K562 (cell line): ENCODE measurements around the gene RPL27. TPM values are rescaled to one million over a fixed set of nuclear protein-coding genes. Genes with fewer than 3 reads are reported as not detected.

ENCODE experiments used
- ATAC-seq: fragments of 200-7000 bp; cut with Tn5 transposase; 3 replicates; pipeline ENCODE4 v1.9.1; 2020; ENCODE audit warnings: moderate library complexity
- BruUV-seq: library from RNA; stranded (reverse); fragments of 400-500 nt; replicated peaks from 2 replicates; lab custom pipeline; 2021; lab: Mats Ljungman, UMichigan
- CTCF ChIA-PET: fragments of 300-600 bp; formaldehyde crosslinking; extraction: SDS; loops from one replicate; lab custom pipeline; 2021; ENCODE audit warnings: low intra/inter-chr PET ratio; lab: Yijun Ruan, JAX
- POLR2A ChIA-PET: fragments of 300-600, 350-650 bp; sonication (Branson Sonifier 250); formaldehyde crosslinking; extraction: SDS; loops from one replicate; lab custom pipeline; 2021; ENCODE audit warnings: antibody characterized with exemption, inconsistent platforms; lab: Yijun Ruan, JAX
- DNase-seq, 4 experiments: peaks; one replicate each; pipeline versions ENCODE4 v3.0.0 to v3.0.0-alpha.2; 2011 to 2018; ENCODE audit warnings: low spot score in 3 of 4, mixed read lengths in 3 of 4; ENCODE audit errors: extremely low read depth in 1 of 4
- FAIRE-seq: peaks from 2 replicates; lab custom pipeline; 2011; peaks lifted over from hg19 to GRCh38; lab: Jason Lieb, UNC
- H2AFZ ChIP-seq: 2 replicates; pipeline ENCODE4 v1.6.0; 2011; ENCODE audit warnings: low read depth, low read length, control low read depth, inconsistent platforms
- H3K27ac ChIP-seq: fragments of 200-600 bp; 3 replicates; pipeline ENCODE4 v1.8.0; 2011; ENCODE audit warnings: low read depth, mild to moderate bottlenecking, control low read depth, inconsistent platforms, low read length, moderate library complexity, mixed read lengths; ENCODE audit errors: extremely low read depth
- H3K27me3 ChIP-seq, 2 experiments: fragments of 300-600 bp in 1 of 2; 2 replicates in 1 of 2; 3 replicates in 1 of 2; pipeline versions ENCODE4 v1.6.0 to v1.8.0; 2011; ENCODE audit warnings: inconsistent platforms in 2 of 2, low read length in 2 of 2, mild to moderate bottlenecking in 1 of 2, mixed read lengths in 1 of 2, moderate library complexity in 1 of 2; ENCODE audit not compliant: control insufficient read depth in 2 of 2, insufficient read depth in 2 of 2
- H3K36me3 ChIP-seq: fragments of 300-600 bp; 3 replicates; pipeline ENCODE4 v1.8.0; 2011; ENCODE audit warnings: mild to moderate bottlenecking, low read length, inconsistent platforms; ENCODE audit not compliant: control insufficient read depth, insufficient read depth
- H3K4me1 ChIP-seq, 2 experiments: fragments of 200-600 bp in 1 of 2; replicated peaks in 1 of 2; 2 replicates in 1 of 2; 3 replicates in 1 of 2; pipeline versions ENCODE4 v1.5.1 to v1.8.0; 2011; ENCODE audit warnings: inconsistent platforms in 2 of 2, low read length in 2 of 2, mild to moderate bottlenecking in 1 of 2, mixed read lengths in 1 of 2, moderate library complexity in 1 of 2; ENCODE audit not compliant: control insufficient read depth in 2 of 2, insufficient read depth in 2 of 2
- H3K4me2 ChIP-seq: 2 replicates; pipeline ENCODE4 v1.6.1; 2011; ENCODE audit warnings: low read length, control low read depth, inconsistent platforms, mixed read lengths; ENCODE audit not compliant: insufficient read depth
- H3K4me3 ChIP-seq: fragments of 200-600 bp; sonication (generic), shearing (Covaris generic); 2 replicates; pipeline ENCODE4 v1.5.1; 2016; ENCODE audit warnings: control low read depth, inconsistent platforms
- H3K79me2 ChIP-seq: fragments of 200-600 bp; 3 replicates; pipeline ENCODE4 v1.8.0; 2011; ENCODE audit warnings: low read length, inconsistent platforms; ENCODE audit not compliant: control insufficient read depth, insufficient read depth
- H3K9ac ChIP-seq, 2 experiments: 2 replicates each; pipeline versions ENCODE4 v1.6.0 to v1.6.1; 2011; ENCODE audit warnings: low read depth in 2 of 2, low read length in 2 of 2, control low read depth in 1 of 2, inconsistent platforms in 1 of 2, mild to moderate bottlenecking in 1 of 2, mixed read lengths in 1 of 2; ENCODE audit not compliant: insufficient read depth in 1 of 2
- H3K9me1 ChIP-seq: one replicate; pipeline ENCODE4 v1.6.0; 2011; ENCODE audit warnings: inconsistent platforms, mild to moderate bottlenecking, low read length, moderate library complexity; ENCODE audit not compliant: control insufficient read depth, insufficient read depth
- H3K9me3 ChIP-seq: replicated peaks from 2 replicates; pipeline ENCODE4 v1.5.1; 2011; ENCODE audit warnings: low read depth, low read length, inconsistent platforms; ENCODE audit not compliant: control insufficient read depth, insufficient read depth
- H4K20me1 ChIP-seq: replicated peaks from 2 replicates; pipeline ENCODE4 v1.6.1; 2011; ENCODE audit warnings: low read length, inconsistent platforms, mixed read lengths; ENCODE audit not compliant: control insufficient read depth, insufficient read depth
- PCBP1 ChIP-seq: fragments of 200-400 bp; formaldehyde crosslinking; IDR thresholded peaks from 2 replicates; pipeline ENCODE4 v1.6.1; 2018; ENCODE audit warnings: mild to moderate bottlenecking, low read depth, low read length; ENCODE audit not compliant: poor library complexity, severe bottlenecking
- SMAD2 ChIP-seq: fragments of 150-350 bp; IDR thresholded peaks from 2 replicates; pipeline ENCODE4 v1.6.1; 2014; ENCODE audit warnings: low read depth, mild to moderate bottlenecking, low read length
- SMC3 ChIP-seq: conservative IDR thresholded peaks from 2 replicates; pipeline ENCODE4 v1.6.1; 2011; ENCODE audit warnings: low read depth, low read length, improper control_type of control experiment; ENCODE audit not compliant: insufficient read depth
- ZNF253 ChIP-seq: fragments of 250-450 bp; sonication (Bioruptor Pico); conservative IDR thresholded peaks from 2 replicates; pipeline ENCODE4 v1.6.1; 2021; ENCODE audit warnings: mild to moderate bottlenecking
- ZNF324 ChIP-seq: fragments of 250-450 bp; sonication (Bioruptor Pico); IDR thresholded peaks from 2 replicates; pipeline ENCODE4 v1.4.0; 2020; ENCODE audit warnings: mild to moderate bottlenecking
- ZNF75A ChIP-seq: fragments of 450-650 bp; formaldehyde crosslinking; IDR thresholded peaks from 2 replicates; pipeline ENCODE4 v1.4.0; 2020; ENCODE audit warnings: mild to moderate bottlenecking
- WGBS: fragments of 100-300 bp; shearing (Covaris generic); methylation state at CpG from one replicate; pipeline ENCODE4 v1.1.6; 2016; ENCODE audit warnings: low coverage, mixed read lengths; ENCODE audit not compliant: insufficient coverage; ENCODE audit errors: missing lambda C conversion rate; 5-methylcytosine and 5-hydroxymethylcytosine counted together
- in situ Hi-C: fragments of 300-500 bp; cut with MboI; formaldehyde crosslinking; loops from 4 replicates; pipeline ENCODE4 v1.15.0; 2018; ENCODE audit warnings: inconsistent platforms, mixed read lengths
- intact Hi-C: fragments of 100-400 bp; cut with micrococcal nuclease; formaldehyde crosslinking; loops from 2 replicates; pipeline ENCODE4 v1.14.2; 2022
- polyA plus RNA-seq, 8 experiments: library from polyadenylated mRNA; depleted of rRNA in 4 of 8; stranded (reverse) in 5 of 8; unstranded in 3 of 8; fragments of >200 nt; fragmentation: Nextera tagmentation in 2 of 8; fragmentation: Illumina TruSeq in 1 of 8; extraction: Ambion mirVana in 2 of 8; extraction: Trizol in 1 of 8; gene quantifications; 2 replicates each; pipeline versions ENCODE4 v1.2.1 to v1.2.3, GENCODE V29; 2011 to 2014; ENCODE audit warnings: inconsistent platforms in 1 of 8, missing spikeins in 1 of 8
- total RNA-seq, 7 experiments: library from RNA; depleted of rRNA in 6 of 7; stranded (reverse); fragments of >200 nt in 6 of 7; fragmentation: Illumina TruSeq in 2 of 7; extraction: Trizol in 2 of 7; gene quantifications; 2 replicates each; pipeline versions ENCODE4 v1.2.1 to v1.2.3, GENCODE V29; 2011 to 2021; ENCODE audit warnings: low replicate concordance in 1 of 7
- TF ChIP-seq, protein P1 (sequence below): sonication (generic); formaldehyde crosslinking; IDR thresholded peaks from 2 replicates; pipeline ENCODE4 v1.8.1; 2023; ENCODE audit warnings: mild to moderate bottlenecking, missing genetic modification reagents
- TF ChIP-seq, protein P2 (sequence below): sonication (generic); formaldehyde crosslinking; IDR thresholded peaks from 2 replicates; pipeline ENCODE4 v1.4.0; 2020; ENCODE audit warnings: mild to moderate bottlenecking, missing genetic modification reagents
- TF ChIP-seq, protein P3 (sequence below): sonication (generic); formaldehyde crosslinking; IDR thresholded peaks from 2 replicates; pipeline ENCODE4 v1.8.0; 2022; ENCODE audit warnings: mild to moderate bottlenecking, missing genetic modification reagents
- TF ChIP-seq, protein P4 (sequence below): sonication (generic); formaldehyde crosslinking; IDR thresholded peaks from 2 replicates; pipeline ENCODE4 v1.8.0; 2022; ENCODE audit warnings: missing genetic modification reagents, mild to moderate bottlenecking, borderline replicate concordance

The RPL27 gene
- total and polyA plus RNA-seq, 9 of the 15 experiments (the other 6 are each of a cell fraction or from before 2014, with no cell fraction given): 1,539 to 6,155 (median 3,710) TPM

DNA sequence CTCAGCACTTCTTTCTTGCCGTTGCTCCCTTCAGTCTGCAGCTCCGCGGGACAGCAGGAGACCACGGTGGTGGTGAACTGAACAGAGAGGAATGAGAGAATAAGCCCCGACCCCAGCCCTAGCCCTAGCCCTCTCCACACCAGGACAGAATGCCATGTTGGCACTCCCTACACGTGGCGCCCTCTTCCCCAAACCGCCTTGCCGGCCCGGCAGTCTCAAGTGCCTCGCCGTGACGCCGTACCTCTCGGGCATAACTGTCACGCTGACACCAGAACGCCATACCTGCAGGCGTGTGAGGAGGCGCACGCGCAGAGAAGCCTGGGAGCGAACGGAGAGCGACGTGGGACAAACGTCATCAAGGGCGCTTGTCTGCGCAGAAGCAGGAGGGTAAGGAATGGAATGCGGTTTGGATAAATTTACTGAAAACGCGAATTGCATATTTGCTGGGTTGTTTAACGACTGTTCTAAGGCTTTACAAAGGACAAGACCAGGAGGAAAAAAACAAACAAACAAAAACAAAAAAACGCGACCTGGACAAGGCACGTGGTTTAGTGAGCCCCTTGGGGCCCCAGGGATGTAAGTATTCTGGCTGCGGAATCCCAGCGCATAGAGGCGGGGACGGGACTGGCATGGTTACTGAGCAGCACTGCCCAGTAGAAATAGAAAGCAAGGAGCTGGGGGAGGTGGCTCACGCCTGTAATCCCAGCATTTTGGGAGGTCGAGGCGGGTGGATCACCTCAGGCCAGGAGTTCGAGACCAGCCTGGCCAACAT is 33.9 kb upstream of the RPL27 start, which contains the start of gene AARSD1:
Gene AARSD1, minus strand, starts transcription at position 294 of the 772 bp plus-strand sequence. Its CDS starts 14 bp downstream, at position 280.
- ATAC-seq: peak; percentile 94
- H3K4me3 ChIP-seq: peak within 1 kb of the TSS; percentile 67
- H3K27ac ChIP-seq: peak within 1 kb of the TSS; percentile 86
- no peaks in the 10 kb centered on the region for H4K20me1 ChIP-seq
- H2AFZ ChIP-seq: peak within 1 kb of the TSS; percentile 97
- in situ Hi-C loops: no loop called here
- peak; percentile 99 for FAIRE-seq
- CTCF ChIA-PET: interaction anchor here (0.6 kb wide), 1 partner anchor 32 kb away, joined by 4 read pairs; no protein-coding TSS in a partner anchor
- TSS peak; percentile 97 for BruUV-seq
- H3K9me1 ChIP-seq: no peaks in the 10 kb centered on the region
- H3K4me1 ChIP-seq: peaks cover 3 to 10% of the 10 kb centered on the region in 2 experiments; a peak in 4 of 5 replicates
- intact Hi-C loops: loop anchor here (1.0 kb wide), 1 partner anchor 34 kb away; the partner anchor contains the start of gene RPL27
- peaks cover 43% of the 10 kb centered on the region for H3K79me2 ChIP-seq
- H3K9me3 ChIP-seq: no peaks in the 10 kb centered on the region
- peaks cover 41% of the 10 kb centered on the region for H3K36me3 ChIP-seq
- no peaks in the 10 kb centered on the region for H3K27me3 ChIP-seq
- DNase-seq: peak; percentile 79 to 97 (median 86)
- POLR2A ChIA-PET: interaction anchor here (0.5 to 2.6 kb wide), 9 partner anchors 10 to 292 kb away, joined by 3 to 9 read pairs (median 3); partner anchors contain the start of gene VPS25
- H3K9ac ChIP-seq: peak within 1 kb of the TSS; percentile 94 to 95
- under 1% methylated on average over 43 of the region's 43 CpGs for WGBS
- H3K4me2 ChIP-seq: peak within 1 kb of the TSS; percentile 98
- TF ChIP-seq ZNF253: no peak
- no peak for TF ChIP-seq PCBP1
- TF ChIP-seq ZNF75A (CRISPR knock-in tag): no peak
- TF ChIP-seq, protein P1, sequence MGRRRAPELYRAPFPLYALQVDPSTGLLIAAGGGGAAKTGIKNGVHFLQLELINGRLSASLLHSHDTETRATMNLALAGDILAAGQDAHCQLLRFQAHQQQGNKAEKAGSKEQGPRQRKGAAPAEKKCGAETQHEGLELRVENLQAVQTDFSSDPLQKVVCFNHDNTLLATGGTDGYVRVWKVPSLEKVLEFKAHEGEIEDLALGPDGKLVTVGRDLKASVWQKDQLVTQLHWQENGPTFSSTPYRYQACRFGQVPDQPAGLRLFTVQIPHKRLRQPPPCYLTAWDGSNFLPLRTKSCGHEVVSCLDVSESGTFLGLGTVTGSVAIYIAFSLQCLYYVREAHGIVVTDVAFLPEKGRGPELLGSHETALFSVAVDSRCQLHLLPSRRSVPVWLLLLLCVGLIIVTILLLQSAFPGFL (CRISPR knock-in tag): no peak
- TF ChIP-seq, protein P2, sequence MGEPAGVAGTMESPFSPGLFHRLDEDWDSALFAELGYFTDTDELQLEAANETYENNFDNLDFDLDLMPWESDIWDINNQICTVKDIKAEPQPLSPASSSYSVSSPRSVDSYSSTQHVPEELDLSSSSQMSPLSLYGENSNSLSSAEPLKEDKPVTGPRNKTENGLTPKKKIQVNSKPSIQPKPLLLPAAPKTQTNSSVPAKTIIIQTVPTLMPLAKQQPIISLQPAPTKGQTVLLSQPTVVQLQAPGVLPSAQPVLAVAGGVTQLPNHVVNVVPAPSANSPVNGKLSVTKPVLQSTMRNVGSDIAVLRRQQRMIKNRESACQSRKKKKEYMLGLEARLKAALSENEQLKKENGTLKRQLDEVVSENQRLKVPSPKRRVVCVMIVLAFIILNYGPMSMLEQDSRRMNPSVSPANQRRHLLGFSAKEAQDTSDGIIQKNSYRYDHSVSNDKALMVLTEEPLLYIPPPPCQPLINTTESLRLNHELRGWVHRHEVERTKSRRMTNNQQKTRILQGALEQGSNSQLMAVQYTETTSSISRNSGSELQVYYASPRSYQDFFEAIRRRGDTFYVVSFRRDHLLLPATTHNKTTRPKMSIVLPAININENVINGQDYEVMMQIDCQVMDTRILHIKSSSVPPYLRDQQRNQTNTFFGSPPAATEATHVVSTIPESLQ: no peak
- no peak for TF ChIP-seq ZNF324 (CRISPR knock-in tag)
- 0 out of 2 replicates have a peak, but pooled peaks have one; percentile 2 for TF ChIP-seq SMC3
- TF ChIP-seq, protein P3, sequence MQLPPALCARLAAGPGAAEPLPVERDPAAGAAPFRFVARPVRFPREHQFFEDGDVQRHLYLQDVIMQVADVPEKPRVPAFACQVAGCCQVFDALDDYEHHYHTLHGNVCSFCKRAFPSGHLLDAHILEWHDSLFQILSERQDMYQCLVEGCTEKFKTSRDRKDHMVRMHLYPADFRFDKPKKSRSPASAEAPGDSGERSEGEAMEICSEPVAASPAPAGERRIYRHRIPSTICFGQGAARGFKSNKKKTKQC (CRISPR knock-in tag): no peak
- TF ChIP-seq, protein P4, sequence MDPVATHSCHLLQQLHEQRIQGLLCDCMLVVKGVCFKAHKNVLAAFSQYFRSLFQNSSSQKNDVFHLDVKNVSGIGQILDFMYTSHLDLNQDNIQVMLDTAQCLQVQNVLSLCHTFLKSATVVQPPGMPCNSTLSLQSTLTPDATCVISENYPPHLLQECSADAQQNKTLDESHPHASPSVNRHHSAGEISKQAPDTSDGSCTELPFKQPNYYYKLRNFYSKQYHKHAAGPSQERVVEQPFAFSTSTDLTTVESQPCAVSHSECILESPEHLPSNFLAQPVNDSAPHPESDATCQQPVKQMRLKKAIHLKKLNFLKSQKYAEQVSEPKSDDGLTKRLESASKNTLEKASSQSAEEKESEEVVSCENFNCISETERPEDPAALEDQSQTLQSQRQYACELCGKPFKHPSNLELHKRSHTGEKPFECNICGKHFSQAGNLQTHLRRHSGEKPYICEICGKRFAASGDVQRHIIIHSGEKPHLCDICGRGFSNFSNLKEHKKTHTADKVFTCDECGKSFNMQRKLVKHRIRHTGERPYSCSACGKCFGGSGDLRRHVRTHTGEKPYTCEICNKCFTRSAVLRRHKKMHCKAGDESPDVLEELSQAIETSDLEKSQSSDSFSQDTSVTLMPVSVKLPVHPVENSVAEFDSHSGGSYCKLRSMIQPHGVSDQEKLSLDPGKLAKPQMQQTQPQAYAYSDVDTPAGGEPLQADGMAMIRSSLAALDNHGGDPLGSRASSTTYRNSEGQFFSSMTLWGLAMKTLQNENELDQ: no peak
- TF ChIP-seq SMAD2: no peak
